Neural cell (in vitro differentiated cells): ENCODE measurements around the gene HSH2D. TPM values are rescaled to one million over a fixed set of nuclear protein-coding genes. Genes with fewer than 3 reads are reported as not detected.

Experiments used
- H2AFZ ChIP-seq: fragments of 200-600, 300-800 bp; sonication (generic), shearing (Covaris generic); 2 replicates; pipeline ENCODE4 v1.6.0; 2014; ENCODE audit warnings: low read depth, mild to moderate bottlenecking, antibody characterized with exemption, low read length, moderate library complexity
- H3F3A ChIP-seq: fragments of 200-600 bp; shearing (Covaris generic); 2 replicates; pipeline ENCODE4 v1.6.1; 2016; ENCODE audit warnings: mild to moderate bottlenecking, moderate library complexity, mixed read lengths, antibody characterized with exemption, low read length; ENCODE audit not compliant: insufficient read depth, poor library complexity, severe bottlenecking
- H3K27ac ChIP-seq: fragments of 200-600, 300-800 bp; sonication (generic), shearing (Covaris generic); 2 replicates; pipeline ENCODE4 v1.5.1; 2014; ENCODE audit warnings: mild to moderate bottlenecking, low read length, moderate library complexity
- H3K27me3 ChIP-seq: fragments of 300-800, 200-600 bp; sonication (generic), shearing (Covaris generic); 2 replicates; pipeline ENCODE4 v1.6.0; 2014; ENCODE audit warnings: mild to moderate bottlenecking, low read depth, low read length, moderate library complexity; ENCODE audit not compliant: insufficient read depth
- H3K36me3 ChIP-seq: fragments of 300-800, 200-600 bp; sonication (generic), shearing (Covaris generic); 2 replicates; pipeline ENCODE4 v1.5.1; 2014; ENCODE audit warnings: mild to moderate bottlenecking, antibody characterized with exemption, low read length, moderate library complexity; ENCODE audit not compliant: insufficient read depth
- H3K4me2 ChIP-seq: fragments of 300-800, 200-600 bp; sonication (generic), shearing (Covaris generic); 2 replicates; pipeline ENCODE4 v1.6.0; 2014; ENCODE audit warnings: mild to moderate bottlenecking, low read length
- H3K4me3 ChIP-seq: fragments of 300-800, 200-600 bp; sonication (generic), shearing (Covaris generic); 2 replicates; pipeline ENCODE4 v1.5.1; 2014; ENCODE audit warnings: mild to moderate bottlenecking, low read length, moderate library complexity
- H3K79me2 ChIP-seq: fragments of 200-600 bp; shearing (Covaris generic); replicated peaks from 2 replicates; pipeline ENCODE4 v1.6.0; 2014; ENCODE audit warnings: mild to moderate bottlenecking, low read length, moderate library complexity; ENCODE audit not compliant: insufficient read depth
- H3K9ac ChIP-seq: fragments of 300-800, 200-600 bp; sonication (generic), shearing (Covaris generic); 2 replicates; pipeline ENCODE4 v1.6.1; 2016; ENCODE audit warnings: mild to moderate bottlenecking, low read length, mixed read lengths
- H3K9me2 ChIP-seq: fragments of 200-600 bp; shearing (Covaris generic); 2 replicates; pipeline ENCODE4 v1.6.1; 2016; ENCODE audit warnings: mild to moderate bottlenecking, low read length, mixed read lengths; ENCODE audit not compliant: insufficient read depth
- H3K9me3 ChIP-seq: fragments of 200-600, 300-800 bp; sonication (generic), shearing (Covaris generic); 2 replicates; pipeline ENCODE4 v1.6.1; 2016; ENCODE audit warnings: mild to moderate bottlenecking, mixed run types, low read length, moderate library complexity, mixed read lengths
- H4K20me1 ChIP-seq: fragments of 200-600 bp; shearing (Covaris generic); 2 replicates; pipeline ENCODE4 v1.6.1; 2016; ENCODE audit warnings: mild to moderate bottlenecking, mixed run types; ENCODE audit not compliant: insufficient read depth
- EP300 ChIP-seq: fragments of 450-650 bp; conservative IDR thresholded peaks from 2 replicates; pipeline ENCODE4 v1.6.1; 2014; ENCODE audit warnings: antibody characterized with exemption, mild to moderate bottlenecking, moderate library complexity; ENCODE audit not compliant: poor library complexity, severe bottlenecking
- EZH2 ChIP-seq: fragments of 200-600, 300-800 bp; shearing (Covaris generic), sonication (generic); IDR thresholded peaks from 2 replicates; pipeline ENCODE4 v1.6.1; 2014; ENCODE audit warnings: antibody characterized with exemption, low read length, borderline replicate concordance, mild to moderate bottlenecking; ENCODE audit not compliant: insufficient read depth, poor library complexity, severe bottlenecking
- MXI1 ChIP-seq: fragments of 450-650 bp; conservative IDR thresholded peaks from 2 replicates; pipeline ENCODE4 v1.6.1; 2014; ENCODE audit warnings: antibody characterized with exemption, mild to moderate bottlenecking; ENCODE audit not compliant: poor library complexity, severe bottlenecking
- POLR2AphosphoS5 ChIP-seq: IDR thresholded peaks from 2 replicates; pipeline ENCODE4 v1.6.1; 2012
- RAD21 ChIP-seq: fragments of 450-650 bp; conservative IDR thresholded peaks from 2 replicates; pipeline ENCODE4 v1.6.1; 2014; ENCODE audit warnings: antibody characterized with exemption, mild to moderate bottlenecking, moderate library complexity
- SMC3 ChIP-seq: fragments of 450-650 bp; conservative IDR thresholded peaks from 2 replicates; pipeline ENCODE4 v1.6.1; 2014; ENCODE audit warnings: antibody characterized with exemption, mild to moderate bottlenecking, moderate library complexity; ENCODE audit not compliant: poor library complexity
- TAF1 ChIP-seq: IDR thresholded peaks from 2 replicates; pipeline ENCODE4 v1.6.1; 2012; ENCODE audit warnings: low read depth
- polyA plus RNA-seq: library from polyadenylated mRNA; depleted of rRNA; stranded (reverse); fragments of >200 nt; gene quantifications from 2 replicates; pipeline ENCODE4 v1.2.3, GENCODE V29; 2014
- TF ChIP-seq, protein P1 (sequence below): IDR thresholded peaks from 2 replicates; pipeline ENCODE4 v1.6.1; 2012; ENCODE audit warnings: borderline replicate concordance
- TF ChIP-seq, protein P2 (sequence below): fragments of 450-650 bp; IDR thresholded peaks from 2 replicates; pipeline ENCODE4 v1.5.1; 2014; ENCODE audit warnings: antibody characterized with exemption, mild to moderate bottlenecking, moderate library complexity; ENCODE audit not compliant: poor library complexity, severe bottlenecking

Gene HSH2D
- polyA plus RNA-seq, 1 donor from 2014 or later = not detected

GRCh38 chr19:16125737-16126495, 17.6 kb upstream of the HSH2D start:
- Histone ChIP-seq H4K20me1 (no peaks in the 10 kb centered on the region), H3K9ac (no peak overlapping the region), H3K4me2 (no peak overlapping the region), H3K9me3 (no peaks in the 10 kb centered on the region), H3F3A (no peaks in the 10 kb centered on the region), H3K36me3 (no peaks in the 10 kb centered on the region), H3K4me3 (no peak overlapping the region), H3K9me2 (no peaks in the 10 kb centered on the region), H2AFZ (no peak overlapping the region), H3K27ac (no peak overlapping the region), H3K79me2 (no peaks in the 10 kb centered on the region), H3K27me3 (no peaks in the 10 kb centered on the region)
- no peak for TF ChIP-seq TAF1
- TF ChIP-seq EZH2 = no peak
- TF ChIP-seq, protein P1, sequence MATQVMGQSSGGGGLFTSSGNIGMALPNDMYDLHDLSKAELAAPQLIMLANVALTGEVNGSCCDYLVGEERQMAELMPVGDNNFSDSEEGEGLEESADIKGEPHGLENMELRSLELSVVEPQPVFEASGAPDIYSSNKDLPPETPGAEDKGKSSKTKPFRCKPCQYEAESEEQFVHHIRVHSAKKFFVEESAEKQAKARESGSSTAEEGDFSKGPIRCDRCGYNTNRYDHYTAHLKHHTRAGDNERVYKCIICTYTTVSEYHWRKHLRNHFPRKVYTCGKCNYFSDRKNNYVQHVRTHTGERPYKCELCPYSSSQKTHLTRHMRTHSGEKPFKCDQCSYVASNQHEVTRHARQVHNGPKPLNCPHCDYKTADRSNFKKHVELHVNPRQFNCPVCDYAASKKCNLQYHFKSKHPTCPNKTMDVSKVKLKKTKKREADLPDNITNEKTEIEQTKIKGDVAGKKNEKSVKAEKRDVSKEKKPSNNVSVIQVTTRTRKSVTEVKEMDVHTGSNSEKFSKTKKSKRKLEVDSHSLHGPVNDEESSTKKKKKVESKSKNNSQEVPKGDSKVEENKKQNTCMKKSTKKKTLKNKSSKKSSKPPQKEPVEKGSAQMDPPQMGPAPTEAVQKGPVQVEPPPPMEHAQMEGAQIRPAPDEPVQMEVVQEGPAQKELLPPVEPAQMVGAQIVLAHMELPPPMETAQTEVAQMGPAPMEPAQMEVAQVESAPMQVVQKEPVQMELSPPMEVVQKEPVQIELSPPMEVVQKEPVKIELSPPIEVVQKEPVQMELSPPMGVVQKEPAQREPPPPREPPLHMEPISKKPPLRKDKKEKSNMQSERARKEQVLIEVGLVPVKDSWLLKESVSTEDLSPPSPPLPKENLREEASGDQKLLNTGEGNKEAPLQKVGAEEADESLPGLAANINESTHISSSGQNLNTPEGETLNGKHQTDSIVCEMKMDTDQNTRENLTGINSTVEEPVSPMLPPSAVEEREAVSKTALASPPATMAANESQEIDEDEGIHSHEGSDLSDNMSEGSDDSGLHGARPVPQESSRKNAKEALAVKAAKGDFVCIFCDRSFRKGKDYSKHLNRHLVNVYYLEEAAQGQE = no peak
- TF ChIP-seq POLR2AphosphoS5 = no peak
- TF ChIP-seq SMC3 = no peak
- TF ChIP-seq, protein P2, sequence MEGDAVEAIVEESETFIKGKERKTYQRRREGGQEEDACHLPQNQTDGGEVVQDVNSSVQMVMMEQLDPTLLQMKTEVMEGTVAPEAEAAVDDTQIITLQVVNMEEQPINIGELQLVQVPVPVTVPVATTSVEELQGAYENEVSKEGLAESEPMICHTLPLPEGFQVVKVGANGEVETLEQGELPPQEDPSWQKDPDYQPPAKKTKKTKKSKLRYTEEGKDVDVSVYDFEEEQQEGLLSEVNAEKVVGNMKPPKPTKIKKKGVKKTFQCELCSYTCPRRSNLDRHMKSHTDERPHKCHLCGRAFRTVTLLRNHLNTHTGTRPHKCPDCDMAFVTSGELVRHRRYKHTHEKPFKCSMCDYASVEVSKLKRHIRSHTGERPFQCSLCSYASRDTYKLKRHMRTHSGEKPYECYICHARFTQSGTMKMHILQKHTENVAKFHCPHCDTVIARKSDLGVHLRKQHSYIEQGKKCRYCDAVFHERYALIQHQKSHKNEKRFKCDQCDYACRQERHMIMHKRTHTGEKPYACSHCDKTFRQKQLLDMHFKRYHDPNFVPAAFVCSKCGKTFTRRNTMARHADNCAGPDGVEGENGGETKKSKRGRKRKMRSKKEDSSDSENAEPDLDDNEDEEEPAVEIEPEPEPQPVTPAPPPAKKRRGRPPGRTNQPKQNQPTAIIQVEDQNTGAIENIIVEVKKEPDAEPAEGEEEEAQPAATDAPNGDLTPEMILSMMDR = no peak
- TF ChIP-seq EP300 = no peak
- no peak for TF ChIP-seq MXI1
- no peak for TF ChIP-seq RAD21

GRCh38 chr19:16127080-16127479, 16.4 kb upstream of the HSH2D start:
- no peaks in the 10 kb centered on the region for H3F3A ChIP-seq
- H3K9ac ChIP-seq = no peak overlapping the region
- TF ChIP-seq, protein P1 = no peak
- TF ChIP-seq EZH2 (no peak), SMC3 (no peak), TAF1 (no peak), MXI1 (no peak)
- no peaks in the 10 kb centered on the region for H4K20me1 ChIP-seq
- H3K27ac ChIP-seq = no peak overlapping the region
- no peak overlapping the region for H2AFZ ChIP-seq
- H3K9me2 ChIP-seq = no peaks in the 10 kb centered on the region
- H3K4me2 ChIP-seq = no peak overlapping the region
- no peaks in the 10 kb centered on the region for H3K27me3 ChIP-seq
- no peaks in the 10 kb centered on the region for H3K9me3 ChIP-seq
- no peaks in the 10 kb centered on the region for H3K79me2 ChIP-seq
- no peaks in the 10 kb centered on the region for H3K36me3 ChIP-seq
- H3K4me3 ChIP-seq = no peak overlapping the region
